GM12873 (cell line): Measurements from ENCODE around the gene CNTN5.

Source experiments
- TF ChIP-seq, protein P1 (sequence below): IDR thresholded peaks from 2 replicates; pipeline ENCODE4 v1.5.1; 2012; ENCODE audit warnings: low read depth, mild to moderate bottlenecking, moderate library complexity, low read length, control low read depth; ENCODE audit not compliant: insufficient read depth; ENCODE audit errors: missing control alignments

Gene CNTN5

DNA sequence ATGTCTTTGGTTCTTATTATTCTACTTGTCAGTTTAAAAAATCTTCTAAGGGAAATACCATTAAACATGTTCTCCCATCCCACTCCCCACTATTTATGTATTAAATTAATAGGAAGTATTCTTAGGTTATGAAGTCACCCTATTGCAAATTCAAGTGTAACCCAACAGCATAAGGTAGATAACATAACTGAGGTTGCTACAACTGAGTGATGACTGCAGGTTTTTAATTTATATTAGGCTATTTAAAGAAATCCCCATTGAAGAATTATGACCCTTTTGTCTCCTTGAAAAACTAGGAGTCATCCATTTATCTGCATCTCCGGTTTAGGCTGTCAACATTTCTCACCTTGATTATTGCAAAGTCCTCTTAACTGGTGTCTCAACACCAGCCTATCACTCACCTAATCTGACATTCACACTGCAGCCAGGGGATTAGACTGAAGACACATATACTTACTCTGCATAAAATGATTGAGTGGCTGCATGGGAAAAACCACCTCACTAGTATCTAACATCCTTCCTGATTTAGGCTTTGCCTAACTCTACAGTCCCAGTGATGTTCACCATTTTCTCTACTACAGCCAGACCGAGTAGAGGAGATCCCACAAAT lies 649.4 kb downstream of the CNTN5 start:
- TF ChIP-seq, protein P1, sequence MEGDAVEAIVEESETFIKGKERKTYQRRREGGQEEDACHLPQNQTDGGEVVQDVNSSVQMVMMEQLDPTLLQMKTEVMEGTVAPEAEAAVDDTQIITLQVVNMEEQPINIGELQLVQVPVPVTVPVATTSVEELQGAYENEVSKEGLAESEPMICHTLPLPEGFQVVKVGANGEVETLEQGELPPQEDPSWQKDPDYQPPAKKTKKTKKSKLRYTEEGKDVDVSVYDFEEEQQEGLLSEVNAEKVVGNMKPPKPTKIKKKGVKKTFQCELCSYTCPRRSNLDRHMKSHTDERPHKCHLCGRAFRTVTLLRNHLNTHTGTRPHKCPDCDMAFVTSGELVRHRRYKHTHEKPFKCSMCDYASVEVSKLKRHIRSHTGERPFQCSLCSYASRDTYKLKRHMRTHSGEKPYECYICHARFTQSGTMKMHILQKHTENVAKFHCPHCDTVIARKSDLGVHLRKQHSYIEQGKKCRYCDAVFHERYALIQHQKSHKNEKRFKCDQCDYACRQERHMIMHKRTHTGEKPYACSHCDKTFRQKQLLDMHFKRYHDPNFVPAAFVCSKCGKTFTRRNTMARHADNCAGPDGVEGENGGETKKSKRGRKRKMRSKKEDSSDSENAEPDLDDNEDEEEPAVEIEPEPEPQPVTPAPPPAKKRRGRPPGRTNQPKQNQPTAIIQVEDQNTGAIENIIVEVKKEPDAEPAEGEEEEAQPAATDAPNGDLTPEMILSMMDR = no peak

GRCh38 chr11:99671808-99672409 lies 651.2 kb downstream of the CNTN5 start:
- TF ChIP-seq, protein P1 = no peak

DNA sequence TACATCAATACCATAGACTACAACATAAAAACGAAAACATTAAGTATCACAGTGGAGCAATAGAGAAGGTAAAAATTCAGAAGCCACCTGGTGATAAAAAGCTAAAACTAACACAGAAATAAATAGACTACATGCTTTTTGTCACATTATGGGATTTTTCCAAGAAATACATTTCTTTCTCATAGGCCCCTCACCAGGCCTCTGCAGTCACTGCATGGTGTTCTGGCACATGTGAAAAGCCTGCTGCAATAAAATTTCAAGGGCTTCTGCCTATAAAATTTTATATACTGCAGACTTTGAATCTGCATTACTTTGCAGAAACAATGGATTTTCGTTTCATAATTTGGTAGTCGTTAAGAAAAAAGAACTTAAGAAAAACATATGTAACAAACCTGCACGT lies 655.5 kb downstream of the CNTN5 start:
- TF ChIP-seq, protein P1 = no peak

DNA sequence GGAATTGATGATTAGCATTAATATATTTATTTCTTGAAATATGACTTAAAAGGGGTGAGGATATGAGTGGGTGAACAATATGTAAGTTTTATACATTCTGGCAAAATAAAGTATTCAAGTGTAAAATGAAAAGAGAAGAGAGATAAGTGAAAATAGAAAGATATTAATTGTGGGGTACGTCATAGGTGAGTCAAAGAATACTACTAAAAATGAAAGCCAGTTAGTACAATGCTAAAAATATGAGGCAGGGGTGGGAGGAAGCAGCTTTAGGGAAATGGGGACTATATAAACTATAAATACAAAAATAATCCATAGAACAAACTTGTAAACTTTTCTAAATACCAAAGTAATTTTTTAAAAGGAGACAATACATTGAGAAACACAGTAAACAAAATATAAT lies 661.4 kb downstream of the CNTN5 start:
- TF ChIP-seq, protein P1 = no peak

- TF ChIP-seq, protein P1 = no peak
Measured at GRCh38 chr11:99682646-99683045, 661.9 kb downstream of the CNTN5 start.

DNA sequence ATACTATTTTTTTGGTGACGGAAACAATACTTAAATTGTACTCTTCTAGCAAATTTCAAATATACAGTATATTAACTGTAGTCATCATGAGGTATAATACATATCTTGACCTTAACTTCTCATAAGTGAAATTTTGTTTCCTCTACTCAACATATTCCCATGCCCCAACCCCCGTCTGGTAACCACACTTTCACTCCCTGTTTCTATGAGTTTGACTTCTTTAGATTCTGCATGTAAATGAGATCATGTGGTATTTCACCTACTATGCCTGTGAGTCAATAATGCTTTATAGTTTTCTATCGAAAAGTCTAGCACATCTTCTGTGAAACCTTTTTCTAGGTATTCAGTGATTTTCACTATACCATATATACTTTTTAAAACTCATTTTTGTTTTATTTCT lies 663.2 kb downstream of the CNTN5 start:
- TF ChIP-seq, protein P1 = no peak

- TF ChIP-seq, protein P1 = no peak
Measured at GRCh38 chr11:99686838-99687237, 666.1 kb downstream of the CNTN5 start.

DNA sequence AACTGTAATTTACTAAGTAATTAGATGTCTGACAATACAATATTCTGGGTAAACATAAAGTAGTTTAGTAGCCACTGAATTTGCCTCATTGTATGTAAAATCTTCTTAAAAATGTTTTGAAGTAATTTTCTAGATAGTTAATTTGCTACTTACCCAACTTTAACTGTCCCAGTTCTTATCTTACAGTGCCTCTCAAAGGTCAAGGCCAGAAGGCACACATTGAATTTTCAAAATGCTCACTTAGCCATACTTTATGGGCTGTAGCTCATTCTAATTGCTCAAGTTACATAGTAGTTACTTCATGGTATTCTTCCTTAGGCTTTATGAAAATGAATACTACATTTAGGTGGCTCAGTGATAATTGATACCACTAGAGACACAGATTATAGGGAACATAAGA lies 666.6 kb downstream of the CNTN5 start:
- TF ChIP-seq, protein P1 = no peak
